ENCODE results near the gene IL32.

GRCh38 chr16:3059723-3060242 lies 5.7 kb upstream of the IL32 start:
- TF ChIP-seq CTCF (IDR thresholded peaks at IDR 0.05) (no peak), EZH2 (IDR thresholded peaks at IDR 0.05; ENCODE audit: borderline replicate concordance, insufficient read depth, low read depth, low read length, poor library complexity, severe bottlenecking) (no peak)
